H1 (cell line): ENCODE results near the gene PCDH9. TPM values are rescaled to one million over a fixed set of nuclear protein-coding genes. Genes with fewer than 3 reads are reported as not detected.

Experiments
- ASH2L ChIP-seq: fragments of 200-600, 300-600 bp; sonication (generic); IDR thresholded peaks from one replicate; pipeline ENCODE4 v1.7.1; 2017; ENCODE audit warnings: low read length
- FOSL1 ChIP-seq: IDR thresholded peaks from 2 replicates; pipeline ENCODE4 v1.6.1; 2011; ENCODE audit warnings: mild to moderate bottlenecking, low read depth, low read length, moderate library complexity; ENCODE audit not compliant: insufficient read depth
- TAF1 ChIP-seq: IDR thresholded peaks from 2 replicates; pipeline ENCODE4 v1.6.1; 2011; ENCODE audit warnings: mild to moderate bottlenecking, low read depth, low read length
- polyA plus RNA-seq, 7 experiments: library from polyadenylated mRNA; depleted of rRNA in 3 of 7; stranded (reverse) in 5 of 7; unstranded in 2 of 7; fragments of >200 nt in 5 of 7; fragments of 200-250 nt in 2 of 7; gene quantifications; 1 replicate in 5 of 7; 2 replicates in 1 of 7; 4 replicates in 1 of 7; pipeline versions ENCODE4 v1.2.1 to v1.2.3, GENCODE V29; 2011 to 2013; ENCODE audit warnings: missing spikeins in 2 of 7, mixed read lengths in 2 of 7
- total RNA-seq: library from RNA; stranded (reverse); fragmentation: NEBNext Ultra II Directional; extraction: Animal tissue kit (Norgen Biotek cat#: 25700); gene quantifications from 2 replicates; pipeline ENCODE4 v1.2.1, GENCODE V29; 2021

The PCDH9 gene
- total and polyA plus RNA-seq, 2 of the 8 experiments (the other 6 are each of a cell fraction or from before 2014, with no cell fraction given): 0.12 to 0.60 TPM

DNA sequence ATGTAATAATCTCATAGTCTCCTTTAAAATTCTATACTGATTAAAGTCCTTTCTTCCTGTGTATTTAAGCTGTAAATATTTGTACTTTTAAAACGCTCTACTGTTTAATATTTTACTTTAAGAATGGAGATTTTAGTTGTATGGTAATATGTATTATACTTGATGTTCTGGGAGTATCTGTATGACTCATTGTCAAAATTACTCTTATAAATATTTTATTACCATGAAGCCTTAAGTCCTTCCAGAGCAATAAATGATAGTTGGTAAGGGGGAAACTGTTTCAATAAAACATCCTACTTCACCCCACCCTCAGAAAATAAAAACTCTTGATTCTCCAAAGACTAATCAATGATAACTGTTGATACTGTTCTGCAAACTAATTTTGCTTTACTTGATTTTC is 6.4 kb downstream of the PCDH9 start (continued):
- TF ChIP-seq TAF1: no peak
- TF ChIP-seq FOSL1: no peak
- TF ChIP-seq ASH2L: no peak
